A549 (cell line): ENCODE results near the gene MTO1. TPM values are rescaled to one million over a fixed set of nuclear protein-coding genes. Genes with fewer than 3 reads are reported as not detected.

Experiments used
- ATAC-seq, 2 experiments: fragments of 200-7000 bp in 1 of 2; fragments of >200 bp in 1 of 2; cut with Nextera tagmentation in 1 of 2; cut with Tn5 transposase in 1 of 2; 3 replicates each; pipeline versions ENCODE4 v1.8.0 to v1.9.1; 2018 to 2020; ENCODE audit warnings: mild to moderate bottlenecking in 1 of 2, moderate library complexity in 1 of 2
- CTCF ChIA-PET: fragments of 300-600 bp; sonication (Branson Sonifier 250); formaldehyde crosslinking; extraction: SDS; loops from one replicate; lab custom pipeline; 2021; ENCODE audit warnings: antibody characterized with exemption, inconsistent platforms; lab: Yijun Ruan, JAX
- POLR2A ChIA-PET: fragments of 350-600 bp; formaldehyde crosslinking; extraction: SDS; loops from one replicate; lab custom pipeline; 2021; ENCODE audit warnings: antibody characterized with exemption, inconsistent platforms; lab: Yijun Ruan, JAX
- DNase-seq, 2 experiments: peaks; one replicate each; pipeline versions ENCODE4 v3.0.0 to v3.0.0-alpha.2; 2011 to 2016; ENCODE audit warnings: low read depth in 1 of 2, low spot score in 1 of 2
- FAIRE-seq: peaks from 2 replicates; lab custom pipeline; 2011; peaks lifted over from hg19 to GRCh38; lab: Jason Lieb, UNC
- H3K27ac ChIP-seq, 2 experiments: fragments of >200 bp; sonication (Bioruptor Twin); formaldehyde crosslinking; 3 replicates each; pipeline ENCODE4 v1.5.1; 2016 to 2017
- H3K4me1 ChIP-seq: fragments of >200 bp; sonication (Bioruptor Twin); formaldehyde crosslinking; 3 replicates; pipeline ENCODE4 v1.6.1; 2016
- H3K4me2 ChIP-seq: fragments of >200 bp; sonication (Bioruptor Twin); formaldehyde crosslinking; 3 replicates; pipeline ENCODE4 v1.6.1; 2016
- H3K4me3 ChIP-seq: fragments of >200 bp; sonication (Bioruptor Twin); formaldehyde crosslinking; 3 replicates; pipeline ENCODE4 v1.5.1; 2016
- H3K9me3 ChIP-seq: fragments of >200 bp; sonication (Bioruptor Twin); formaldehyde crosslinking; 3 replicates; pipeline ENCODE4 v1.6.1; 2016
- CBX2 ChIP-seq: fragments of 200-600 bp; sonication (generic); IDR thresholded peaks from 2 replicates; pipeline ENCODE4 v1.6.1; 2016; ENCODE audit warnings: low read depth, mild to moderate bottlenecking, borderline replicate concordance
- CEBPB ChIP-seq, 2 experiments: fragments of >200 bp in 1 of 2; sonication (Bioruptor Twin) in 1 of 2; formaldehyde crosslinking in 1 of 2; IDR thresholded peaks; 2 replicates each; pipeline ENCODE4 v1.6.1; 2012 to 2016
- CHD4 ChIP-seq: fragments of 200-600 bp; sonication (generic); IDR thresholded peaks from 2 replicates; pipeline ENCODE4 v1.6.1; 2016; ENCODE audit warnings: antibody characterized with exemption, mild to moderate bottlenecking, borderline replicate concordance
- E2F6 ChIP-seq: IDR thresholded peaks from 2 replicates; pipeline ENCODE4 v1.6.1; 2012; ENCODE audit warnings: low read depth, borderline replicate concordance
- ELK1 ChIP-seq: fragments of 150-350 bp; IDR thresholded peaks from 2 replicates; pipeline ENCODE4 v1.6.1; 2014; ENCODE audit warnings: low read depth, mild to moderate bottlenecking, low read length
- FOSB ChIP-seq: fragments of 250-450 bp; sonication (Bioruptor Pico); IDR thresholded peaks from 2 replicates; pipeline ENCODE4 v1.5.0; 2020; ENCODE audit warnings: mild to moderate bottlenecking, moderate library complexity
- HOXA7 ChIP-seq: fragments of 250-450 bp; sonication (Bioruptor Pico); IDR thresholded peaks from 2 replicates; pipeline ENCODE4 v1.5.0; 2020; ENCODE audit warnings: mild to moderate bottlenecking, moderate library complexity
- HOXB5 ChIP-seq: fragments of 250-450 bp; sonication (Bioruptor Pico); IDR thresholded peaks from 2 replicates; pipeline ENCODE4 v1.5.0; 2020; ENCODE audit warnings: mild to moderate bottlenecking, moderate library complexity
- JUN ChIP-seq, 2 experiments: fragments of >200 bp; sonication (Bioruptor Twin); formaldehyde crosslinking; IDR thresholded peaks; 2 replicates in 1 of 2; 3 replicates in 1 of 2; pipeline ENCODE4 v1.6.1; 2016 to 2017
- MAZ ChIP-seq: fragments of 150-350 bp; IDR thresholded peaks from 2 replicates; pipeline ENCODE4 v1.6.1; 2014; ENCODE audit warnings: antibody characterized with exemption, low read depth, low read length, borderline replicate concordance
- NPAS2 ChIP-seq: fragments of 250-450 bp; sonication (Bioruptor Pico); IDR thresholded peaks from 2 replicates; pipeline ENCODE4 v1.8.0; 2022; ENCODE audit warnings: mild to moderate bottlenecking, moderate library complexity, borderline replicate concordance
- PHF8 ChIP-seq: fragments of 200-600 bp; sonication (generic); IDR thresholded peaks from 2 replicates; pipeline ENCODE4 v1.6.1; 2016; ENCODE audit warnings: low read depth, mild to moderate bottlenecking, antibody characterized with exemption, moderate library complexity, borderline replicate concordance
- POLR2AphosphoS2 ChIP-seq: conservative IDR thresholded peaks from 2 replicates; pipeline ENCODE4 v1.6.1; 2012; ENCODE audit warnings: low read length, improper control_type of control experiment, inconsistent platforms
- RAD21 ChIP-seq, 2 experiments: fragments of >200 bp in 1 of 2; sonication (Bioruptor Twin) in 1 of 2; formaldehyde crosslinking in 1 of 2; IDR thresholded peaks in 1 of 2; conservative IDR thresholded peaks in 1 of 2; 2 replicates in 1 of 2; 3 replicates in 1 of 2; pipeline ENCODE4 v1.6.1; 2012 to 2018; ENCODE audit warnings: inconsistent platforms in 1 of 2
- RARB ChIP-seq: fragments of 250-450 bp; sonication (Bioruptor Pico); IDR thresholded peaks from 2 replicates; pipeline ENCODE4 v1.8.0; 2021; ENCODE audit warnings: mild to moderate bottlenecking, moderate library complexity
- RNF2 ChIP-seq: fragments of 200-600 bp; sonication (generic); IDR thresholded peaks from 2 replicates; pipeline ENCODE4 v1.6.1; 2016; ENCODE audit warnings: low read depth, mild to moderate bottlenecking, antibody characterized with exemption, moderate library complexity, borderline replicate concordance
- SREBF2 ChIP-seq: fragments of 450-650 bp; IDR thresholded peaks from 2 replicates; pipeline ENCODE4 v1.6.1; 2014; ENCODE audit warnings: mild to moderate bottlenecking, moderate library complexity
- TFCP2L1 ChIP-seq: fragments of 250-450 bp; sonication (Bioruptor Pico); IDR thresholded peaks from 2 replicates; pipeline ENCODE4 v1.5.0; 2021; ENCODE audit warnings: mild to moderate bottlenecking
- ZSCAN20 ChIP-seq: fragments of 250-450 bp; sonication (Bioruptor Pico); IDR thresholded peaks from 2 replicates; pipeline ENCODE4 v1.8.0; 2022; ENCODE audit warnings: mild to moderate bottlenecking, moderate library complexity
- WGBS: methylation state at CpG from one replicate; pipeline ENCODE4 v1.1.6; 2017; ENCODE audit errors: missing lambda C conversion rate; 5-methylcytosine and 5-hydroxymethylcytosine counted together
- polyA plus RNA-seq, 4 experiments: library from polyadenylated mRNA; depleted of rRNA in 3 of 4; stranded (reverse); fragments of >200 nt; fragmentation: RNase III in 1 of 4; extraction: RNeasy Plus Mini Kit Qiagen cat#74134 plus additional on column Dnase treatment in 1 of 4; gene quantifications; 2 replicates in 3 of 4; 3 replicates in 1 of 4; pipeline ENCODE4 v1.2.3, GENCODE V29; 2011 to 2017
- TF ChIP-seq, protein P1 (sequence below): IDR thresholded peaks from 2 replicates; pipeline ENCODE4 v1.6.1; 2012
- TF ChIP-seq, protein P2 (sequence below): fragments of >200 bp; sonication (Bioruptor Twin); formaldehyde crosslinking; IDR thresholded peaks from 3 replicates; pipeline ENCODE4 v1.6.1; 2016

Gene MTO1
- polyA plus RNA-seq, 2 of the 4 experiments (the other 2 are of a cell fraction), result 12.8 to 19.9 TPM

DNA sequence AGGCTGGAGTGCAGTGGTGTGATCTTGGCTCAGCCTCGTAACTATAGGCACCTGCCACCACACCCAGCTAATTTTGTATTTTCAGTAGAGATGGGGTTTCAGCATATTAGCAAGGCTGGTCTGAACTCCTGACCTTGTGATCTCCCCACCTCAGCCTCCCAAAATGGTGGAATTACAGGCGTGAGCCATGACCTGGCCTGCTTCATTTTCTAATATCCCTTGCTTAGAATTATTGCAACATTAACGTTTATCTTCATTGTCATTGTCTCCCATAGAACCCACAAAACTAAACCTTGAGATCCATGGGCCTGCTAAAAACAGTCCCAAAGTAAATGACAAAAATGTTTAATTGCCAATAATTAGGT, 53.2 kb downstream of the MTO1 start:
- H3K27ac ChIP-seq, result peak overlapping the region in 1 of 2 experiments; percentile 80; a peak in 3 of 6 replicates
- H3K9me3 ChIP-seq, result no peaks in the 10 kb centered on the region
- POLR2A ChIA-PET, result interaction anchor here (0.7 to 4.1 kb wide), 10 partner anchors 15 to 139 kb away, joined by 3 to 34 read pairs (median 6); partner anchors contain the start of gene SLC17A5
- DNase-seq, result peak in 1 of 2 experiments; percentile 33
- H3K4me2 ChIP-seq, result peak overlapping the region; percentile 77
- no peak for FAIRE-seq
- CTCF ChIA-PET, result interaction anchor here (0.9 to 4.6 kb wide), 4 partner anchors 63 to 101 kb away, joined by 3 to 34 read pairs (median 4); no protein-coding TSS in a partner anchor
- no peak for TF ChIP-seq E2F6
- TF ChIP-seq CEBPB (IDR thresholded peaks at IDR 0.05), result peak in 1 of 2 experiments; percentile 15; a peak in 1 of 4 replicates
- no peak for TF ChIP-seq ELK1
- peak; percentile 61 for TF ChIP-seq POLR2AphosphoS2
- peak; percentile 95 for TF ChIP-seq HOXA7 (CRISPR knock-in tag)
- peak; percentile 81 for TF ChIP-seq TFCP2L1 (CRISPR knock-in tag)
- TF ChIP-seq JUN (IDR thresholded peaks at IDR 0.05), result peak in 1 of 2 experiments; percentile 18; a peak in 3 of 5 replicates
- TF ChIP-seq FOSB (CRISPR knock-in tag), result peak; percentile 53
- TF ChIP-seq, all 56 proteins: peak for 6
- Histone ChIP-seq H3K4me3 (no peak overlapping the region; the same call in 2 of the 3 replicates), H3K4me1 (peaks cover 27% of the 10 kb centered on the region)
- ATAC-seq, result peak; percentile 0; a peak in 2 of 6 replicates
- WGBS, result 19% methylated on average over 3 of the region's 3 CpGs

DNA sequence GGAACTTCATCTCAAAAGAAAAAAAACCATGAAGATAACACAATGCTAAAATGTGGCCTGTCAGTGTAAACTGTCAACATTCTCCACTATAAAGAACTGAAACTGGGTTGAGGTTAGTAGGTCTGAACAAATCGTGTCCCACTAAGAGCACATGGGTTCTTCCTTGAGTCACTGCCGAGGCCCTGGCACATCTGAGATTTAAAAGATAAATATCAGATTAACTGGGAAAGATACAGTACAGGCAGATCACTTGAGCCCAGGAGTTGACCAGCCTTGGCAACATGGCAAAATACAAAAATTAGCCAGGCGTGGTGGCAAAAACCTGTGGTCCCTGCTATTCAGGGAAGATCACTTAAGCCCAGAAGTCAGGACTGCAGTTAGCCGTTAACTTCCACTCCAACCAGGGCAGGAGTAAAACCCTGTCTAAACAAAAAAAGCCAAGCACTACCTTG, 53.7 kb downstream of the MTO1 start:
- ChIA-PET CTCF (interaction anchor here (0.8 to 4.6 kb wide), 5 partner anchors 63 to 100 kb away, joined by 3 to 34 read pairs (median 4); no protein-coding TSS in a partner anchor), POLR2A (interaction anchor here (0.6 to 4.1 kb wide), 9 partner anchors 15 to 135 kb away, joined by 3 to 34 read pairs (median 4); no protein-coding TSS in a partner anchor)
- no peak for FAIRE-seq
- 16% methylated on average over 4 of the region's 4 CpGs for WGBS
- Histone ChIP-seq H3K4me1 (peaks cover 27% of the 10 kb centered on the region), H3K4me2 (peak overlapping the region; percentile 77), H3K27ac (peak overlapping the region; percentile 29 to 80; a peak in 4 of 6 replicates)
- DNase-seq, result no peak
- peak in 1 of 2 experiments; percentile 4; a peak in 1 of 6 replicates for ATAC-seq
- TF ChIP-seq HOXB5 (CRISPR knock-in tag), result no peak
- 0 out of 2 replicates have a peak, but pooled peaks have one; percentile 3 for TF ChIP-seq MAZ
- no peak for TF ChIP-seq CBX2
- TF ChIP-seq PHF8, result no peak
- TF ChIP-seq RARB (CRISPR knock-in tag), result peak; percentile 17; the same call in 1 of the 2 replicates
- no peak for TF ChIP-seq NPAS2 (CRISPR knock-in tag)
- TF ChIP-seq JUN (IDR thresholded peaks at IDR 0.05), result peak in 1 of 2 experiments; percentile 11; a peak in 1 of 5 replicates
- no peak for TF ChIP-seq ZSCAN20 (CRISPR knock-in tag)
- TF ChIP-seq CHD4, result no peak
- no peak for TF ChIP-seq SREBF2
- TF ChIP-seq, protein P1, sequence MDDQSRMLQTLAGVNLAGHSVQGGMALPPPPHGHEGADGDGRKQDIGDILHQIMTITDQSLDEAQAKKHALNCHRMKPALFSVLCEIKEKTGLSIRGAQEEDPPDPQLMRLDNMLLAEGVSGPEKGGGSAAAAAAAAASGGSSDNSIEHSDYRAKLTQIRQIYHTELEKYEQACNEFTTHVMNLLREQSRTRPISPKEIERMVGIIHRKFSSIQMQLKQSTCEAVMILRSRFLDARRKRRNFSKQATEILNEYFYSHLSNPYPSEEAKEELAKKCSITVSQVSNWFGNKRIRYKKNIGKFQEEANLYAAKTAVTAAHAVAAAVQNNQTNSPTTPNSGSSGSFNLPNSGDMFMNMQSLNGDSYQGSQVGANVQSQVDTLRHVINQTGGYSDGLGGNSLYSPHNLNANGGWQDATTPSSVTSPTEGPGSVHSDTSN, result peak; percentile 53; the same call in 1 of the 2 replicates
- TF ChIP-seq, protein P2, sequence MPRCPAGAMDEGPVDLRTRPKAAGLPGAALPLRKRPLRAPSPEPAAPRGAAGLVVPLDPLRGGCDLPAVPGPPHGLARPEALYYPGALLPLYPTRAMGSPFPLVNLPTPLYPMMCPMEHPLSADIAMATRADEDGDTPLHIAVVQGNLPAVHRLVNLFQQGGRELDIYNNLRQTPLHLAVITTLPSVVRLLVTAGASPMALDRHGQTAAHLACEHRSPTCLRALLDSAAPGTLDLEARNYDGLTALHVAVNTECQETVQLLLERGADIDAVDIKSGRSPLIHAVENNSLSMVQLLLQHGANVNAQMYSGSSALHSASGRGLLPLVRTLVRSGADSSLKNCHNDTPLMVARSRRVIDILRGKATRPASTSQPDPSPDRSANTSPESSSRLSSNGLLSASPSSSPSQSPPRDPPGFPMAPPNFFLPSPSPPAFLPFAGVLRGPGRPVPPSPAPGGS, result no peak
- TF ChIP-seq RNF2, result no peak
- TF ChIP-seq ELK1, result no peak
- no peak for TF ChIP-seq RAD21 (conservative IDR thresholded peaks at IDR 0.05 in 1 of 2, IDR thresholded peaks at IDR 0.05 in 1 of 2)
- TF ChIP-seq, all 56 proteins: peak for 4
- Histone ChIP-seq H3K9me3 (no peaks in the 10 kb centered on the region), H3K4me3 (peak overlapping the region; percentile 44; the same call in 2 of the 3 replicates)
